Measurements from ENCODE around the gene NXPH1. TPM values are rescaled to one million over a fixed set of nuclear protein-coding genes. Genes with fewer than 3 reads are reported as not detected.
"Not testable (repeated sequence)": the region's sequence is repeated elsewhere in the genome, so short reads cannot be mapped to it uniquely, and the experiment has no call there.

Gene NXPH1
- total RNA-seq, 2 experiments from 2014 or later: not detected

GRCh38 chr7:8719102-8719501, 285.7 kb downstream of the NXPH1 start:
- no peak for DNase-seq
- ChIA-PET CTCF (no interaction called here), POLR2A (no interaction called here)
- H3K27me3 Mint-ChIP-seq: no peaks in the 10 kb centered on the region
- intact Hi-C loops (cut with micrococcal nuclease): no loop called here
- H3K27ac Mint-ChIP-seq: no peak overlapping the region
- no peaks in the 10 kb centered on the region for H3K36me3 Mint-ChIP-seq
- H3K4me3 Mint-ChIP-seq: no peak overlapping the region
- H3K9me3 Mint-ChIP-seq: no peaks in the 10 kb centered on the region
- no peaks in the 10 kb centered on the region for H3K4me1 Mint-ChIP-seq (ENCODE audit: low read depth)

DNA sequence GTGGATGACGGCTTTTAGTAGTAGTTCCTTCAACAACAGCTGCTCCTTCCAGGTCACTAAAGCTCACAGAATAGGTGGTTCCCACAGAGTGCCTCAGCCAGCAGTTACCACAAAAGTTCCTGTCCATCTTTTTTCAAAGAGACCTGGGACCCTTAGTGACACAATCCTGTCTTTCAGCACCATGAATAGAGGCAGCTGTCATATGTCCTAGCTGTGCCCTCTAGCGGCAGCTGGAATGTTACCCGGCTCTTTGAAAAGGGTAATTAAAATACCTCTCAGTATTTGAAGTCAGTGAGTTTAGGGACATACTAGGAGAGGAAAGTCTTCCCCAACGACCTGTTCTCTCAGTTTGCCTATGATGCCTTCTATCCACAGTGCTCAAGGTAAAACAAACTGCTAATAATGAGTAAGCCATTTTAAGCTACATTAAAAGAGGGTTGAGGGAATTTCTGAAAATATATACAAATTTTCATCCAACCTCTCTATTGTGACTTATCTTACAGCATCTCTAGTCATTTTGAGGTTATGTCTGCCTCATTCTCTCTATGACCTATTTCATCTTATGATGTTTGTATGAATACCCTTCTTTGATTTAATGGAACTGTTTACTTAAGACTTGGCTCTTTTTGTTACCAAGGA, 290.8 kb downstream of the NXPH1 start:
- CTCF ChIA-PET: interaction anchor here (0.7 to 1.5 kb wide), 2 partner anchors 305 to 720 kb away, joined by 3 to 7 read pairs; no protein-coding TSS in a partner anchor
- Mint-ChIP-seq H3K4me3 (no peak overlapping the region), H3K27ac (no peak overlapping the region), H3K9me3 (no peaks in the 10 kb centered on the region), H3K27me3 (no peaks in the 10 kb centered on the region), H3K36me3 (no peaks in the 10 kb centered on the region), H3K4me1 (ENCODE audit: low read depth) (no peaks in the 10 kb centered on the region)
- DNase-seq: peak; percentile 19
- POLR2A ChIA-PET: no interaction called here
- intact Hi-C loops (cut with micrococcal nuclease): loop anchor here (1.0 kb wide), 1 partner anchor 287 kb away; no protein-coding TSS in a partner anchor

DNA sequence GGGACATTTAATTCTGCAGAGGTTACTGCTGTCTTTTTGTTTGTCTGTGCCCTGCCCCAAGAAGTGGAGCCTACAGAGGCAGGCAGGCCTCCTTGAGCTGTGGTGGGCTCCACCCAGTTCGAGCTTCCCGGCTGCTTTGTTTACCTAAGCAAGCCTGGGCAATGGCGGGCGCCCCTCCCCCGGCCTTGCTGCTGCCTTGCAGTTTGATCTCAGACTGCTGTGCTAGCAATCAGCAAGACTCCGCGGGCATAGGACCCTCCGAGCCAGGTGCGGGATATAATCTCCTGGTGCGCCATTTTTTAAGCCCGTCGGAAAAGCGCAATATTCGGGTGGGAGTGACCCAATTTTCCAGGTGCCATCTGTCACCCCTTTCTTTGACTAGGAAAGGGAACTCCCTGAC, 298.3 kb downstream of the NXPH1 start:
- POLR2A ChIA-PET; H3K9me3 Mint-ChIP-seq; H3K4me1 Mint-ChIP-seq (ENCODE audit: low read depth); H3K27me3 Mint-ChIP-seq; CTCF ChIA-PET; H3K27ac Mint-ChIP-seq; DNase-seq; intact Hi-C loops (cut with micrococcal nuclease); H3K36me3 Mint-ChIP-seq; H3K4me3 Mint-ChIP-seq: not testable (repeated sequence)

DNA sequence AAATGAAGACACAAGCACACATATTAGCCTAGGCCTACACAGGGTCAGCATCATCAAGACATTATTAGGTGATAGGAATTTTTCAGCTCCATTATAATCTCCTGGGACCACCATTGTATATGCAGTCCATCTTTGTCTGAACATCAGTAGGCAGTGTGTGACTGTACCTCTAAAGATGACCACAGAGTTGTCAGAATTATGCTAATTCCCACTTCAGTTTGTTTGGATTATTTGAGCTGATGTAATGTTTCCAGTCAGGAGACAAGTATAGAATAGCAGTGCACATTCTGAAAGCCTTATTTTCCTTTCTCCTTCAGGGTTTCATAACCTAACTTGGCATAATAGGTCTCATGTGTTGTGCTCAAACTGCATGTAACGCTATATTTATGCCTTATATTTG, 306.4 kb downstream of the NXPH1 start:
- Mint-ChIP-seq H3K4me1 (ENCODE audit: low read depth) (no peaks in the 10 kb centered on the region), H3K9me3 (no peaks in the 10 kb centered on the region), H3K27me3 (no peaks in the 10 kb centered on the region), H3K36me3 (no peaks in the 10 kb centered on the region), H3K4me3 (no peak overlapping the region), H3K27ac (no peak overlapping the region)
- CTCF ChIA-PET: no interaction called here
- no peak for DNase-seq
- POLR2A ChIA-PET: no interaction called here
- intact Hi-C loops (cut with micrococcal nuclease): no loop called here

GRCh38 chr7:8742837-8743236, 309.4 kb downstream of the NXPH1 start:
- H3K4me1 Mint-ChIP-seq (ENCODE audit: low read depth): no peaks in the 10 kb centered on the region
- peaks cover 3% of the 10 kb centered on the region for H3K9me3 Mint-ChIP-seq
- ChIA-PET POLR2A (no interaction called here), CTCF (no interaction called here)
- DNase-seq: no peak
- H3K36me3 Mint-ChIP-seq: no peaks in the 10 kb centered on the region
- no peaks in the 10 kb centered on the region for H3K27me3 Mint-ChIP-seq
- H3K4me3 Mint-ChIP-seq: no peak overlapping the region
- intact Hi-C loops (cut with micrococcal nuclease): no loop called here
- H3K27ac Mint-ChIP-seq: no peak overlapping the region

- Mint-ChIP-seq H3K4me1 (ENCODE audit: low read depth) (no peaks in the 10 kb centered on the region), H3K36me3 (no peaks in the 10 kb centered on the region), H3K9me3 (peaks cover 3% of the 10 kb centered on the region), H3K27me3 (no peaks in the 10 kb centered on the region), H3K4me3 (no peak overlapping the region), H3K27ac (no peak overlapping the region)
- DNase-seq: no peak
- POLR2A ChIA-PET: no interaction called here
- CTCF ChIA-PET: no interaction called here
- intact Hi-C loops (cut with micrococcal nuclease): no loop called here
These were observed 313.9 kb downstream of the NXPH1 start for GRCh38 chr7:8747338-8747737.

- Mint-ChIP-seq H3K27ac (no peak overlapping the region), H3K4me1 (ENCODE audit: low read depth) (no peaks in the 10 kb centered on the region), H3K36me3 (no peaks in the 10 kb centered on the region), H3K27me3 (no peaks in the 10 kb centered on the region), H3K4me3 (no peak overlapping the region), H3K9me3 (peaks cover 3% of the 10 kb centered on the region)
- ChIA-PET POLR2A (no interaction called here), CTCF (no interaction called here)
- intact Hi-C loops (cut with micrococcal nuclease): no loop called here
- no peak for DNase-seq
These were observed 318.3 kb downstream of the NXPH1 start for GRCh38 chr7:8751557-8752231.

DNA sequence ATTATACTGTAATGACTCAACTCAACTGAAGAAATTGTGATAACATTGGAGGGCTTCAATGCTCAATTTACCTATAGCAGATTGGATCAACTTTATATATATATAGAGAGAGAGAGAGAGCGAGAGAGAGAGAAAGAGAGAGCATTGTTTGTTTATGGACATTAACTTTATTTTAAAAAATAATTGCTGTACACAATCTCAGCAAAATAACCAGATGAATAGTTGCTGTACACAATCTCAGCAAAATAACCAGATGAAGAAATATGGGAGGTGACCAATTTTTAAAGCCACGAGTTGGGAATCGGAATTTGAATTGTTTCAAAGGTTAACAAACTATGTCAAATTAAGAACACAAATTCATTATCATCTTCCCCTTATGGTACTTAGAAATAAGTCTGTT, 319.9 kb downstream of the NXPH1 start:
- intact Hi-C loops (cut with micrococcal nuclease): no loop called here
- Mint-ChIP-seq H3K4me1 (ENCODE audit: low read depth) (no peaks in the 10 kb centered on the region), H3K4me3 (no peak overlapping the region), H3K27ac (no peak overlapping the region), H3K27me3 (no peaks in the 10 kb centered on the region), H3K9me3 (peaks cover 3% of the 10 kb centered on the region), H3K36me3 (no peaks in the 10 kb centered on the region)
- no peak for DNase-seq
- CTCF ChIA-PET: no interaction called here
- POLR2A ChIA-PET: no interaction called here

GRCh38 chr7:8761731-8762130, 328.3 kb downstream of the NXPH1 start:
- Mint-ChIP-seq H3K27me3 (no peaks in the 10 kb centered on the region), H3K36me3 (no peaks in the 10 kb centered on the region), H3K4me1 (ENCODE audit: low read depth) (no peaks in the 10 kb centered on the region), H3K9me3 (peaks cover 3% of the 10 kb centered on the region), H3K27ac (no peak overlapping the region), H3K4me3 (no peak overlapping the region)
- ChIA-PET CTCF (no interaction called here), POLR2A (no interaction called here)
- no peak for DNase-seq
- intact Hi-C loops (cut with micrococcal nuclease): no loop called here

GRCh38 chr7:8762803-8763202, 329.4 kb downstream of the NXPH1 start:
- Mint-ChIP-seq H3K9me3 (peaks cover 3% of the 10 kb centered on the region), H3K4me1 (ENCODE audit: low read depth) (no peaks in the 10 kb centered on the region), H3K4me3 (no peak overlapping the region), H3K27me3 (no peaks in the 10 kb centered on the region), H3K27ac (no peak overlapping the region), H3K36me3 (no peaks in the 10 kb centered on the region)
- no peak for DNase-seq
- ChIA-PET POLR2A (no interaction called here), CTCF (no interaction called here)
- intact Hi-C loops (cut with micrococcal nuclease): no loop called here

GRCh38 chr7:8765374-8765773, 332.0 kb downstream of the NXPH1 start:
- H3K27ac Mint-ChIP-seq: no peak overlapping the region
- H3K4me3 Mint-ChIP-seq: no peak overlapping the region
- ChIA-PET CTCF (no interaction called here), POLR2A (no interaction called here)
- no peaks in the 10 kb centered on the region for H3K27me3 Mint-ChIP-seq
- no peaks in the 10 kb centered on the region for H3K4me1 Mint-ChIP-seq (ENCODE audit: low read depth)
- no peak for DNase-seq
- intact Hi-C loops (cut with micrococcal nuclease): no loop called here
- peaks cover 2% of the 10 kb centered on the region for H3K9me3 Mint-ChIP-seq
- no peaks in the 10 kb centered on the region for H3K36me3 Mint-ChIP-seq

- no peaks in the 10 kb centered on the region for H3K36me3 Mint-ChIP-seq
- ChIA-PET POLR2A (no interaction called here), CTCF (interaction anchor here (0.6 kb wide), 1 partner anchor 339 kb away, joined by 3 read pairs; no protein-coding TSS in a partner anchor)
- no peaks in the 10 kb centered on the region for H3K27me3 Mint-ChIP-seq
- peaks cover 30% of the 10 kb centered on the region for H3K9me3 Mint-ChIP-seq
- DNase-seq: no peak
- no peaks in the 10 kb centered on the region for H3K4me1 Mint-ChIP-seq (ENCODE audit: low read depth)
- H3K4me3 Mint-ChIP-seq: no peak overlapping the region
- intact Hi-C loops (cut with micrococcal nuclease): no loop called here
- no peak overlapping the region for H3K27ac Mint-ChIP-seq
These were observed 340.1 kb downstream of the NXPH1 start for GRCh38 chr7:8773518-8773917.

GRCh38 chr7:8778459-8778858, 345.1 kb downstream of the NXPH1 start:
- no peaks in the 10 kb centered on the region for H3K36me3 Mint-ChIP-seq
- CTCF ChIA-PET: no interaction called here
- DNase-seq: no peak
- H3K4me1 Mint-ChIP-seq (ENCODE audit: low read depth): no peaks in the 10 kb centered on the region
- peaks cover 22% of the 10 kb centered on the region for H3K9me3 Mint-ChIP-seq
- H3K4me3 Mint-ChIP-seq: no peak overlapping the region
- intact Hi-C loops (cut with micrococcal nuclease): no loop called here
- no peaks in the 10 kb centered on the region for H3K27me3 Mint-ChIP-seq
- POLR2A ChIA-PET: no interaction called here
- H3K27ac Mint-ChIP-seq: no peak overlapping the region
